Measurements from ENCODE around the gene CDC42EP5. TPM values are rescaled to one million over a fixed set of nuclear protein-coding genes. Genes with fewer than 3 reads are reported as not detected.
A peak's percentile ranks its signal among the peaks of the same experiment; 100 is the strongest.

Gene CDC42EP5
- total and polyA plus RNA-seq, 10 of the 15 experiments (the other 5 are each of a cell fraction or from before 2014, with no cell fraction given), result 0.42 to 1.8 (median 1.4) TPM; not detected in 6

DNA sequence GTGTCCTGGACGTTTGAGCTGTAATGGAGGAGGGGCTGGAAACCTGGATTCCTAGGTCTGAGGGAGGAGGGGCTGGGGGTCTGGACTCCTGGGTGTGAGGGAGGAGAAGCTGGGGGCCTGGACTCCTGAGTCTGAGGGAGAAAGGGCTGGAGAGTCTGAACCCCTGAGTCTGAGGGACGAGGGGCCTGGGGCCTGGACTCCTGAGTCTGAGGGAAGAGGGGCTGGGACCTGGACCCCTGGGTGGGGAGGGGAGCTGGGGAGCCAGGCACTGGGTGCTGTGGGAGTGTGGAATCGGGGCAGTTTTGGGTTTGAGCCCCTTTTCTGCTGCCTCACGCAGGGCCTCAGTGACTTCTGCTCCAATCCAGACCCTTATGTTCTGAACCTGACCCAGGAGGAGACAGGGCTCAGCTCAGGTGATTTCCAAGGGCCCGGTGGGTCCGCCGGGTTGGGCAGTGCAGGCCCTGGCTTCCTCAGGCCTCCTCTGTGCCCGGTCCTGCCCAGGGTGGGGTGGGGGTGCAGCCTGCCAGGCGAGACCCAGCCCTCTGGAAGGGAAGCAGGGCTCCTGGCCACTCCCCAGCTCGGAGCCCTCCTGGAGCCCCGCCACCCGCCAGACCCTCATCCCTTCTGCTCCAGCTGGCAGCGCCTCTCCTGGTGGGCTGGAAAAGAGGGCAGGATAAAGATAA lies 43.4 kb downstream of the CDC42EP5 start:
- FAIRE-seq (no peak), ATAC-seq (no peak), DNase-seq (ENCODE audit: low read depth, low spot score) (no peak)
- Histone ChIP-seq H3K4me1 (ENCODE audit: control insufficient read depth, insufficient read depth, low read length) (no peaks in the 10 kb centered on the region), H3K79me2 (ENCODE audit: control insufficient read depth, insufficient read depth, low read length) (no peaks in the 10 kb centered on the region), H3K36me3 (ENCODE audit: control insufficient read depth in 2 of 2, insufficient read depth in 2 of 2, low read length in 1 of 2) (no peaks in the 10 kb centered on the region; a peak in 1 of 4 replicates), H3K4me2 (ENCODE audit: control insufficient read depth, insufficient read depth) (no peak overlapping the region), H3K9ac (ENCODE audit: control insufficient read depth, insufficient read depth, low read length) (no peak overlapping the region), H4K20me1 (ENCODE audit: control insufficient read depth, insufficient read depth) (no peaks in the 10 kb centered on the region; the same call in 1 of the 2 replicates), H3K27ac (ENCODE audit: control insufficient read depth, insufficient read depth) (no peak overlapping the region), H3K9me3 (replicated peaks; ENCODE audit: control insufficient read depth, insufficient read depth, low read length) (no peaks in the 10 kb centered on the region), H3K4me3 (no peak overlapping the region), H2AFZ (ENCODE audit: control insufficient read depth, low read depth, low read length) (no peak overlapping the region), H3K27me3 (replicated peaks in 1 of 2; ENCODE audit: control insufficient read depth in 2 of 2, insufficient read depth in 2 of 2, low read length in 1 of 2) (no peaks in the 10 kb centered on the region; a peak in 1 of 4 replicates)
- ChIA-PET SMC1A (ENCODE audit: uncharacterized antibody, unreplicated experiment) (interaction anchor here (0.6 kb wide), 1 partner anchor 156 kb away, joined by 3 read pairs; no protein-coding TSS in a partner anchor), POLR2A (no interaction called here), RAD21 (ENCODE audit: unreplicated experiment) (interaction anchor here (1.0 kb wide), 1 partner anchor 245 kb away, joined by 3 read pairs; no protein-coding TSS in a partner anchor), CTCF (interaction anchor here (1.5 kb wide), 2 partner anchors 19 to 48 kb away, joined by 4 read pairs; partner anchors contain the start of gene LENG8)
- in situ Hi-C loops (cut with MboI), result no loop called here
- no TSS peak for BruUV-seq (replicated peaks)
- intact Hi-C loops (cut with micrococcal nuclease; ENCODE audit: unreplicated experiment), result no loop called here
- TF ChIP-seq TCF3 (IDR thresholded peaks at IDR 0.05; ENCODE audit: borderline replicate concordance, insufficient read depth, low read depth, low read length) (no peak), POLR2A (IDR thresholded peaks at IDR 0.05; ENCODE audit: low read depth, low read length) (peak; percentile 38; the same call in 1 of the 2 replicates)
- WGBS (ENCODE audit: insufficient coverage, insufficient replicate concordance, low lambda C conversion rate, missing lambda C conversion rate), result 23% methylated on average over 12 of the region's 13 CpGs

DNA sequence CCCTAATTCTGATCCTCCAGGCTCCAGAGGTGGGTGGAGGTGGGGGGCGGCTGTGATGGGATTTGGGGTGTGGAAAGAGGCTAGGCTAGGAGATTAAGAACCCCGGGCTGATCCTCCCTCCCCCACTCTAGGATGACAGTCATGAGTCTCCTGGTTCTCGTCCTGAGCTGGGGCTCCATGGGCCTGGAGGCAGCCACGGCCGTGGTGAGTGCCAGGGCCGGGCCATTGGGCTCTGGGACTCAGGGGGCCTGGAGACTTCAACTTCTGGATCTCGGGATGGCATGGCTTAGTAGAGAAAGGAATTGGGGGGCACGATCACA lies 44.0 kb downstream of the CDC42EP5 start:
- no peak overlapping the region for H3K27ac ChIP-seq (ENCODE audit: control insufficient read depth, insufficient read depth)
- no peaks in the 10 kb centered on the region for H3K4me1 ChIP-seq (ENCODE audit: control insufficient read depth, insufficient read depth, low read length)
- ChIA-PET POLR2A (no interaction called here), SMC1A (ENCODE audit: uncharacterized antibody, unreplicated experiment) (no interaction called here), CTCF (interaction anchor here (1.5 kb wide), 1 partner anchor 20 kb away, joined by 4 read pairs; the partner anchor contains the start of gene LENG8), RAD21 (ENCODE audit: unreplicated experiment) (no interaction called here)
- H3K27me3 ChIP-seq (replicated peaks in 1 of 2; ENCODE audit: control insufficient read depth in 2 of 2, insufficient read depth in 2 of 2, low read length in 1 of 2), result no peaks in the 10 kb centered on the region; a peak in 1 of 4 replicates
- no peaks in the 10 kb centered on the region for H3K9me3 ChIP-seq (replicated peaks; ENCODE audit: control insufficient read depth, insufficient read depth, low read length)
- no peak overlapping the region for H3K4me3 ChIP-seq
- no peak for ATAC-seq
- H3K36me3 ChIP-seq (ENCODE audit: control insufficient read depth in 2 of 2, insufficient read depth in 2 of 2, low read length in 1 of 2), result no peaks in the 10 kb centered on the region
- intact Hi-C loops (cut with micrococcal nuclease; ENCODE audit: unreplicated experiment), result no loop called here
- no TSS peak for BruUV-seq (replicated peaks)
- H4K20me1 ChIP-seq (ENCODE audit: control insufficient read depth, insufficient read depth), result no peaks in the 10 kb centered on the region; the same call in 1 of the 2 replicates
- H3K4me2 ChIP-seq (ENCODE audit: control insufficient read depth, insufficient read depth), result no peak overlapping the region
- no peaks in the 10 kb centered on the region for H3K79me2 ChIP-seq (ENCODE audit: control insufficient read depth, insufficient read depth, low read length)
- no peak overlapping the region for H2AFZ ChIP-seq (ENCODE audit: control insufficient read depth, low read depth, low read length)
- WGBS (ENCODE audit: insufficient coverage, insufficient replicate concordance, low lambda C conversion rate, missing lambda C conversion rate), result 28% methylated on average over 8 of the region's 8 CpGs
- in situ Hi-C loops (cut with MboI), result no loop called here
- H3K9ac ChIP-seq (ENCODE audit: control insufficient read depth, insufficient read depth, low read length), result no peak overlapping the region
- FAIRE-seq, result no peak
- no peak for DNase-seq (ENCODE audit: low read depth, low spot score)
- no peak for TF ChIP-seq GATAD2B (conservative IDR thresholded peaks at IDR 0.05; ENCODE audit: low read depth)
- TF ChIP-seq CREB1 (IDR thresholded peaks at IDR 0.05; ENCODE audit: low read depth), result no peak
- TF ChIP-seq, protein P1, sequence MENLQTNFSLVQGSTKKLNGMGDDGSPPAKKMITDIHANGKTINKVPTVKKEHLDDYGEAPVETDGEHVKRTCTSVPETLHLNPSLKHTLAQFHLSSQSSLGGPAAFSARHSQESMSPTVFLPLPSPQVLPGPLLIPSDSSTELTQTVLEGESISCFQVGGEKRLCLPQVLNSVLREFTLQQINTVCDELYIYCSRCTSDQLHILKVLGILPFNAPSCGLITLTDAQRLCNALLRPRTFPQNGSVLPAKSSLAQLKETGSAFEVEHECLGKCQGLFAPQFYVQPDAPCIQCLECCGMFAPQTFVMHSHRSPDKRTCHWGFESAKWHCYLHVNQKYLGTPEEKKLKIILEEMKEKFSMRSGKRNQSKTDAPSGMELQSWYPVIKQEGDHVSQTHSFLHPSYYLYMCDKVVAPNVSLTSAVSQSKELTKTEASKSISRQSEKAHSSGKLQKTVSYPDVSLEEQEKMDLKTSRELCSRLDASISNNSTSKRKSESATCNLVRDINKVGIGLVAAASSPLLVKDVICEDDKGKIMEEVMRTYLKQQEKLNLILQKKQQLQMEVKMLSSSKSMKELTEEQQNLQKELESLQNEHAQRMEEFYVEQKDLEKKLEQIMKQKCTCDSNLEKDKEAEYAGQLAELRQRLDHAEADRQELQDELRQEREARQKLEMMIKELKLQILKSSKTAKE (IDR thresholded peaks at IDR 0.05; ENCODE audit: low read depth, poor library complexity, severe bottlenecking), result no peak
- TF ChIP-seq, protein P2, sequence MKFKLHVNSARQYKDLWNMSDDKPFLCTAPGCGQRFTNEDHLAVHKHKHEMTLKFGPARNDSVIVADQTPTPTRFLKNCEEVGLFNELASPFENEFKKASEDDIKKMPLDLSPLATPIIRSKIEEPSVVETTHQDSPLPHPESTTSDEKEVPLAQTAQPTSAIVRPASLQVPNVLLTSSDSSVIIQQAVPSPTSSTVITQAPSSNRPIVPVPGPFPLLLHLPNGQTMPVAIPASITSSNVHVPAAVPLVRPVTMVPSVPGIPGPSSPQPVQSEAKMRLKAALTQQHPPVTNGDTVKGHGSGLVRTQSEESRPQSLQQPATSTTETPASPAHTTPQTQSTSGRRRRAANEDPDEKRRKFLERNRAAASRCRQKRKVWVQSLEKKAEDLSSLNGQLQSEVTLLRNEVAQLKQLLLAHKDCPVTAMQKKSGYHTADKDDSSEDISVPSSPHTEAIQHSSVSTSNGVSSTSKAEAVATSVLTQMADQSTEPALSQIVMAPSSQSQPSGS (IDR thresholded peaks at IDR 0.05; ENCODE audit: low read length), result no peak
- no peak for TF ChIP-seq NR2C1 (IDR thresholded peaks at IDR 0.05)
- TF ChIP-seq RBBP5 (conservative IDR thresholded peaks at IDR 0.05), result no peak
- TF ChIP-seq RAD51 (IDR thresholded peaks at IDR 0.05), result no peak
- TF ChIP-seq HCFC1 (IDR thresholded peaks at IDR 0.05; ENCODE audit: low read length), result no peak
- TF ChIP-seq, protein P3, sequence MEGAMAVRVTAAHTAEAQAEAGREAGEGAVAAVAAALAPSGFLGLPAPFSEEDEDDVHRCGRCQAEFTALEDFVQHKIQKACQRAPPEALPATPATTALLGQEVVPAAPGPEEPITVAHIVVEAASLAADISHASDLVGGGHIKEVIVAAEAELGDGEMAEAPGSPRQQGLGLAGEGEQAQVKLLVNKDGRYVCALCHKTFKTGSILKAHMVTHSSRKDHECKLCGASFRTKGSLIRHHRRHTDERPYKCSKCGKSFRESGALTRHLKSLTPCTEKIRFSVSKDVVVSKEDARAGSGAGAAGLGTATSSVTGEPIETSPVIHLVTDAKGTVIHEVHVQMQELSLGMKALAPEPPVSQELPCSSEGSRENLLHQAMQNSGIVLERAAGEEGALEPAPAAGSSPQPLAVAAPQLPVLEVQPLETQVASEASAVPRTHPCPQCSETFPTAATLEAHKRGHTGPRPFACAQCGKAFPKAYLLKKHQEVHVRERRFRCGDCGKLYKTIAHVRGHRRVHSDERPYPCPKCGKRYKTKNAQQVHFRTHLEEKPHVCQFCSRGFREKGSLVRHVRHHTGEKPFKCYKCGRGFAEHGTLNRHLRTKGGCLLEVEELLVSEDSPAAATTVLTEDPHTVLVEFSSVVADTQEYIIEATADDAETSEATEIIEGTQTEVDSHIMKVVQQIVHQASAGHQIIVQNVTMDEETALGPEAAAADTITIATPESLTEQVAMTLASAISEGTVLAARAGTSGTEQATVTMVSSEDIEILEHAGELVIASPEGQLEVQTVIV (IDR thresholded peaks at IDR 0.05; ENCODE audit: borderline replicate concordance, partially characterized antibody), result no peak
- no peak for TF ChIP-seq CREM (IDR thresholded peaks at IDR 0.05; ENCODE audit: low read depth)

Measured in GM12878 (cell line).